HuH-7.5 (cell line): ENCODE measurements around the gene ATP1A3.
A peak's percentile ranks its signal among the peaks of the same experiment; 100 is the strongest.
"Not testable (repeated sequence)": the region's sequence is repeated elsewhere in the genome, so short reads cannot be mapped to it uniquely, and the experiment has no call there.

Source experiments
- DNase-seq: peaks from one replicate; pipeline ENCODE4 v3.0.0; 2011; ENCODE audit warnings: low spot score

Gene ATP1A3

DNA sequence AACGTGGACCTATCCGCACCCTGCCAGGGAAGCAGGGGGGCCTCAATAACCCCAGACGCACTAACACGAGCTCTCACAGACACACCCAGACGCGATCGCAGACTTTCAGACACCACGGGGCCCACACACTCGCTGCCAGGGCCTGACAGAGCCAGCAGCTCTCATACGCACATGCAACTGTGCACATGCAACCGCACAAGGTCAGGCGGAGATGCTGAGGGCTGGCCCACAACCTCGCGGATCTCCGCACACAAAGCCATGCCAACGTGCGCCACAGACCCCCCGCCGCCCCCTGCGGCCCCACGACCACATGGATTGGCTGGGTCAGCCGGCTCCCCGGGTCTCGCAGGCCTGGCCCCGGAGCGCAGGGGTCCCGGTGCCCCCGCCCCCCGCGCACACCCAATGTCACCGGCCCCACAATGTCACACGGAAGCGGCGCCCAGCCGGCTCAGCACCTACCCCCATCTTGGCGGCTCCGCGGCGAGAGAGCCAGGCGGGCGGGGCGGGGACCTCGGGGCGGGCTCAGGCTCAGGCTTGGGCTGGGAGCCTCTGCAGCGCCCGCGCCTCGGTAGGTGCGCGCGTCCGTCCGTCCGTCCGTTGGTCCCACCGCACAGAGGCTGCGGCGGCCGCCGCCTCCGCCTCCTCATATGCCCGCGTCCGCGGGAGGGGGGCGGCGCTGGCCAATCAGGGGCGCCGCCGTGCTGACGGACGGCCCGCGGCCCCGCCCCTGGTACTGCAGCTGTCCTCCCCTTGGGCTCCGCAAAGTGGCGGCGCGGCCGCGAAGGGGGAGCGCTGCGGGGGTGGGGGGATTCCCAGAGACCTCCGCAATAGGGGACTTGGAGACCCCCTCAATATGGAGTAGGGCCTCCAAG, at the start of gene ATP1A3:
ATP1A3 (minus strand) TSS at position 619 of the 872 bp plus-strand sequence; CDS start at position 465, 154 bp downstream.
- DNase-seq, result no peak

DNA sequence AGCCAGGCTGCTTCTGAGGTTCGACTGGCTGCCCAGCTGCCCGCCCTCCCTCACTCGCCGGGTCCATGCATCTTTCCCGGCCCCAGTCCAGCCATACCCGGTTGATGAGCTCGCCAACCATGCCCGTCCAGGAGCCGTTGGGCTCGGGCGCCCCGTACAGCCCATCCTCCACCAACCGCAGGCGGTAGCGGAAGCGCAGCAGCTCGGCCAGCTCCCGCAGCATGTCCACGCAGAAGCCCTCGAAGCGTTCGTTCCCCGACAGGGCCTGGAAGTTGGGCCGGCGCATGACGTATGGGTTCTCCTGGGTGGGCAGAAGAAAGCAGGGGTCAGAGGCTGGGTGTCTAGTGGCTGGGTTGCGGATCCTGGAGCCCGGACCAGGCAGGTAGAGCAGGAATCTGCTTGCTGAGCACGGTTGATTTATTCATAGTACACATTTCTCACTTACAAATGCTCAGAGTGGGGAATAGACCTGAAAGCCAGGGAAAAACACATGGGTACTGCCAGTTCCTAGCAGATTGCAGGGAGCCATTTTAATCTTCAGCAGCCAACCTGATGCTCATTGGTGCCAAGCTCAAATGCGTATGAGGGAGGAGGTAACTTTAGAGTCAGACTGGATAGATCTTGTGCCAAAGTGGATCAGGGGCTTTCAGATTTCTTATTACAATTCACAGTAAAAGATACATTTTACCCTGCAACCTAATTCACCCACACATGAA, 48.6 kb upstream of the ATP1A3 start:
- DNase-seq, result no peak

DNA sequence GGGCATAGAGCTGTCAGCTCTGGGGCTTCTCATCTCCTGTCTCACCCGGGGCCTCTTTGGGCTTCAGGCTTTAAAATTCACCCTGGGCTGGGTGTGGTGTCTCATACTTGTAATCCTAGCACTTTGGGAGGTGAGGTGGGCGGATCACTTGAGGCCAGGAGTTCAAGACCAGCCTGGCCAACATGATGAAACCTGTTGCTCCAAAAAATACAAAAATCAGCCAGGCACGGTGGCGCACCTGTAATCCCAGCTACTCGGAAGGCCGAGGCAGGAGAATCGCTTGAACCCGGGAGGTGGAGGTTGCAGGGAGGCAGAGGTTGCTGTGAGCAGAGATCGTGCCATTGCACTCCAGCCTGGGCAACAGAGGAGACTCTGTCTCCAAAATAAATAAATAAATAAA, 46.5 kb upstream of the ATP1A3 start:
- not testable (repeated sequence) for DNase-seq

- DNase-seq, result no peak
Observed at GRCh38 chr19:42040031-42040430, 46.0 kb upstream of the ATP1A3 start.

- no peak for DNase-seq
Observed at GRCh38 chr19:42038666-42039065, 44.6 kb upstream of the ATP1A3 start.

GRCh38 chr19:42037649-42038048, 43.6 kb upstream of the ATP1A3 start:
- DNase-seq, result no peak

DNA sequence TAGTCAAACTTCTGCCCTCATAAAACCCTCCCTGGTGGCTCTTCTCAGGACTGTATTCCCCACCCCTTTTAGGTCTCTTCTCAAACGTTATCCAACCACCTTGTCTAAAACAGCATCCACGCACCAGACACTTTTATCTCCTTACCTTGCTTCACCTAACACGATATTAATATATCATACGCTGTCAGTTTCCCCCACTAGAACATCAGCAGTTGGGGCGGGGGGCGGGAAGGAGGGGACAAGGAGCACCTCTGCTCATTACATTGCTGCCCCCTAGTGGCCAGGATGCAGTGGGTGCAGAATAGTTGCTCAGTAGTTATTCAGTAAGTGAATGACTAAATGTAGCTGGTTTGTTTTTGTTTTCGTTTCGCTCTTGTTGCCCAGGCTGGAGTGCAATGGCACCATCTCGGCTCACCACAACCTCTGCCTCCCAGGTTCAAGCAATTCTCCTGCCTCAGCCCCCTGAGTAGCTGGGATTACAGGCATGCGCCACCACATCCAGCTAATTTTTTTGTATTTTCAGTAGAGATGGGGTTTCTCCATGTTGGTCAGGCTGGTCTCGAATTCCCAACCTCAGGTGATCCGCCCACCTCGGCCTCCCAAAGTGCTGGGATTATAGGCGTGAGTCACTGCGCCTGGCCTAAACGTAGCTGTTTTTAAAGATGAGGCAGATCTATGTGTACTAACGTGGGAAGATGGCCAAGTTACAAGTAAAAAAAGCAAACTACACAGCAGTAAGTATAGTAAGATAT, 40.8 kb upstream of the ATP1A3 start:
- DNase-seq, result peak; percentile 74

- no peak for DNase-seq
Observed at GRCh38 chr19:42033413-42033812, 39.4 kb upstream of the ATP1A3 start.

GRCh38 chr19:42032431-42032830, 38.4 kb upstream of the ATP1A3 start:
- no peak for DNase-seq

- no peak for DNase-seq
Observed at GRCh38 chr19:42030645-42031440, 36.8 kb upstream of the ATP1A3 start.

DNA sequence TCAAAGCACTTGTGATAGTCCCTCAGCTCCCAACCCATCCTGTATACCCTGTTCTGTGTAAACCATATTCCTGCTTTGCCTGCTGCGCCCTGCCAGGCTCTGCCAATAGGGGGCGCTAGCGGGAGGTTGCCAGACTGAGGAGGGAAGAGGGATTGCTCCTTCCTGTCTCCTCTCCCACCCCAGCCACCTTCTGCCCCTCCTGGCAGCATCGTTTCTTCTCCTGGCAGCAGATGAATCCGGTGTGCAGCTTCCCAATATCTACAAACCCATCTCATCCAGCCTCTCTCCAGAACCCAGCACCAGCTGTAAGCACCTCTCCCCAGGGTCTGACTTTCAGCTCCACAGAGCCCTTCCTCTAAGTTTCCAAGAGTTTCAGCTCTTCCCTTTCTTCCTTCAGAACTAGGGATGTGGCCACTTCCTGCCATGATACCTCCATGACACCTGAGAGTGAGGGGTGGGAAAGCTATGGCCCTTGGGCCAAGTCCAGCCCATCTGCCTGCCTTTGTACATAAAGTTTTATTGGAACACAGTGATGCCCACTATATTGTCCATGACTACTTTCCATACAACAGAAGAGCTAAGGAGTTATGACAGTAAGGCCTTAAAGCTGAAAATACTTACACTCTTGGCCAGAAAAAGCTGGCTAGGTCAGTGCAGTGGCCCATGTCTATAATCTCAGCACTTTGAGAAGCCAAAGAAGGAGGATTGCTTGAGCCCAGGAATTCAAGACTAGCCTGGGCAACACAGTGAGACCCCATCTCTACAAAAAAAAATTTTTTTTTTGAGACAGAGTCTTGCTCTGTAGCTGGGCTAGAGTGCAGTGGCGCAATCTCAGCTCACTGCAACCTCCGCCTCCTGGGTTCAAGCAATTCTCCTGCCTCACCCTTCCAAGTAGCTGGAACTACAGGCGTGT, 34.5 kb upstream of the ATP1A3 start:
- no peak for DNase-seq

- DNase-seq, result no peak
Observed at GRCh38 chr19:42024622-42025111, 30.6 kb upstream of the ATP1A3 start.

DNA sequence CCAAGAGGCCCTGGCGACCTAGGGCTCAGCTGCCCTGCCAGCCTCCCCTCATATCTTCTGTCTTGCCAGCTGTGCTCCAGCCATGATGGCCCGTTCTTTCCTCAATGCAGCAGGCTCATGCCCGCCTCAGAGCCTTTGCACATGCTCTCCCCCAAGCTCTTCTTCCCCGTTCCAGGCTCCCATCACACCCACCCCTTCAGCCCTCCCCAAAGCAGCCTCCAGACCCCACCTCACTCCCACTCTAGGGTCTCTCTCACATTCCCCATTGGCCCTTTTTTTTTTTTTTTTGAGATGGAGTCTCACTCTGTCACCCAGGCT, 29.9 kb upstream of the ATP1A3 start:
- no peak for DNase-seq

DNA sequence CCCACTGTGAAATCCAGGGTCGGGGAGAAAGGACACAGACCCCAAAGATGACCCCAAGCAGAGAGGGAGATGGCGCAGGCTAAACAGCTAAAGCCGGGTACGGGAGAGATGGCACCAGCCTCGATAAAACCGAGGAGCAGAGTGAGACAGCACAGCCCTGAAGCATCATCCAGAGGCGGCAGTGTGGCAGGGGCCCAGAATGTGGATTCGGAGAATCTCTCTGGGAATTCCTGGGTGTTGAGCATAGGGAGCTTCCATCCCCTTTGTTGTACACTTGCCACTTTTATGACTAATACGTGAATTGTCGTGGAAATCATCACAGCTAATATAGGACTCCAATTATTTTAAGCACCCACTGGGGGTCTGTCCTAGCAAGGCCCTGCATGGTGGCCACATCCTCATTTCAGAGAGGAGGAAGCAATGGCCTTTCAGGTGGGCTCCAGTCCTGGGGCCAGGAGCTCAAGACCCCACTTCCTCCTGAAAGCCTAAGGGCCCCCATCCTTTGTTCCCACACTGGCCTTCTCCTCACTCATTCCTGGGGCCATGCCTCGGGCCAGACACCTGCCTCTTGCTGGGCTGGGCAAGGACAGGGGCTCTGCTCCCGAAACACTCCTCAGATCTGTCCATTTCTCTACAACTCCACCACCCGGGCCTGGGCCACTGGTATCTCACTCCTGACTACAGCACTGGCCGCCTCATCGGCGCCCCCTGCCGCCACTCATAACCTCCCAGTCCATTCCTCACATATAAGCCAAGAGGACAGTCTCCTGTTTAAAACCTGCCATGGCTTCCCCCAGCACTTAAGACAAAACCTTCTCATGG, 29.3 kb upstream of the ATP1A3 start:
- DNase-seq, result no peak

DNA sequence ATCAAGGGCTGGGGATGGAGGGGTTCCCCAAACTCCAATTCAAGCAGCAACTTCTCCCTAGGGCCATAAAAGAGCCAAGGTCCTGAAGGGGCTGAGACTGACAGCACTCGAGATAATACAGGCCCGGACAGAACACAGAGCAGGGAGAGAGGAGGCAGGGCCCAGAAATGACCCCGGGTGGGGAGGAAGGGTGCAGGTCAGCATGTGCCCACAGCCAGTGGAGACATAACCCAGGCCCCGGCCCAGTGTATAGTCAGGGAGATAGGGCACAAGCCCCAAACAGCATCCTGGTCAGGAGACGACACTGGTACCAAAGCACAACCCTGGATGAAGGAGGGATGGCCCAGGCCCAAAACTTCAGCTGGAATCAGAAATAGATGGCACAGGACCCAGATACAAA, 28.6 kb upstream of the ATP1A3 start:
- no peak for DNase-seq

DNA sequence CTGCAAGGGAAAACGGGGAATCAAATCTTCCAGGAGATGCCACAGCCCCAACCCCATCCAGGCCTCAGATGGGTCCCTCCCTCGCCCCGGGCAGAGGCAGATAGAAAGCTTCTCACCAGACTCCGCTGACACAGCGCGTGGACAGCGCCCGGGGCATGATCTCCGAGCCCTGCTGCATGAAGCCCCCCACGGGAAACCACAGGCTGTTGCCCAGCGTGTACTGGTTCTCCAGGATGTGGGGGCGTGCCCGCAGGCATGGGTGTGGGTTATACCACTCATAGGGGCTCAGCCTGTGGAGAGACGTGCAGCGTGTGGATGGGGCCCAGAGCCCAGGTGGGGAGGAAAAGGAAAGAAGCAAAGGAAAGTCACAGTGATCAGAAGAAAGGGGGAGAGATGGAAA, 27.2 kb upstream of the ATP1A3 start:
- no peak for DNase-seq

- no peak for DNase-seq
Observed at GRCh38 chr19:42018503-42019193, 24.6 kb upstream of the ATP1A3 start.

GRCh38 chr19:42017040-42017439, 23.0 kb upstream of the ATP1A3 start:
- no peak for DNase-seq

DNA sequence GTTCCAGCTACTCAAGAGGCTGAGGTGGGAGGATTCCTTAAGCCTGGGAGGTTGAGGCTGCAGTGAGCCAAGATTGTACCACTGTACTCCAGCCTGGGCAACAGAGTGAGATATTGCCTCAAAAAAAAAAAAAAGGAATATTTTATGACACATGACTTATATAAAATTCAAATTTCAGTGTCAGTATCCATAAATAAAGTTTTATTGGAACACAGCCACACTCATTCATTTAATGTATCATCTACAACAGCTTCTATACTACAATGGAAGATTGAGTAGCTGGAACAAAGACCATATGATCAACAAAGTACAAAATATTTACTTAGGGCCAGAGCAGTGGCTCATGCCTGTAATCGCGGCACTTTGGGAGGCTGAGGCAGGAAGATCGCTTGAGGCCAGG, 18.7 kb upstream of the ATP1A3 start:
- not testable (repeated sequence) for DNase-seq
